ELF-1 (cell line): ENCODE results near the gene DEFB129.
"Not testable (repeated sequence)": the region's sequence is repeated elsewhere in the genome, so short reads cannot be mapped to it uniquely, and the experiment has no call there.

Experiments used
- DNase-seq: peaks from one replicate; pipeline ENCODE4 v3.0.0-alpha.2; 2016; ENCODE audit warnings: low read depth, low spot score

The DEFB129 gene

GRCh38 chr20:252801-253200 is 25.7 kb downstream of the DEFB129 start:
- no peak for DNase-seq

- DNase-seq: not testable (repeated sequence)
These were observed 26.4 kb downstream of the DEFB129 start for GRCh38 chr20:253447-253846.

GRCh38 chr20:257419-257818 is 30.4 kb downstream of the DEFB129 start, which contains the start of gene DEFB132:
DEFB132 (plus strand) TSS chr20:257724; CDS start chr20:257779, 55 bp downstream.
- no peak for DNase-seq

- DNase-seq: peak; percentile 40
These were observed 31.3 kb downstream of the DEFB129 start for GRCh38 chr20:258269-258858.

GRCh38 chr20:258963-259362 is 31.9 kb downstream of the DEFB129 start:
- DNase-seq: no peak

- no peak for DNase-seq
These were observed 32.9 kb downstream of the DEFB129 start for GRCh38 chr20:259981-260380.

GRCh38 chr20:263701-264100 is 36.6 kb downstream of the DEFB129 start:
- DNase-seq: no peak

- peak; percentile 97 for DNase-seq
These were observed 39.8 kb downstream of the DEFB129 start for GRCh38 chr20:266596-267562.

GRCh38 chr20:270517-270916 is 43.5 kb downstream of the DEFB129 start:
- no peak for DNase-seq

- no peak for DNase-seq
These were observed 44.0 kb downstream of the DEFB129 start for GRCh38 chr20:271069-271468.

GRCh38 chr20:271528-271927 is 44.5 kb downstream of the DEFB129 start:
- no peak for DNase-seq

GRCh38 chr20:272718-273117 is 45.7 kb downstream of the DEFB129 start:
- DNase-seq: no peak

GRCh38 chr20:273884-274283 is 46.8 kb downstream of the DEFB129 start:
- DNase-seq: no peak

- DNase-seq: no peak
These were observed 48.7 kb downstream of the DEFB129 start for GRCh38 chr20:275791-276190.

- DNase-seq: no peak
These were observed 49.8 kb downstream of the DEFB129 start for GRCh38 chr20:276620-277495.

GRCh38 chr20:277496-277781 is 50.4 kb downstream of the DEFB129 start:
- DNase-seq: no peak

GRCh38 chr20:278181-278580 is 51.1 kb downstream of the DEFB129 start:
- no peak for DNase-seq

GRCh38 chr20:278607-279571 is 51.8 kb downstream of the DEFB129 start:
- DNase-seq: peak; percentile 51
